Loucy (cell line): ENCODE measurements around the gene TRHDE.

Source experiments
- H2AFZ ChIP-seq: fragments of 200-600 bp; sonication (generic); 2 replicates; pipeline ENCODE4 v1.6.0; 2016; ENCODE audit warnings: antibody characterized with exemption, mild to moderate bottlenecking, low read length, moderate library complexity
- H3F3A ChIP-seq: fragments of 200-600 bp; 2 replicates; pipeline ENCODE4 v1.6.0; 2016; ENCODE audit warnings: antibody characterized with exemption, low read depth, mild to moderate bottlenecking
- H3K27me3 ChIP-seq: fragments of 200-600 bp; sonication (generic); 2 replicates; pipeline ENCODE4 v1.6.1; 2014; ENCODE audit warnings: low read length, mild to moderate bottlenecking; ENCODE audit not compliant: insufficient read depth, poor library complexity, severe bottlenecking
- H3K36me3 ChIP-seq: fragments of 200-600 bp; sonication (generic); 2 replicates; pipeline ENCODE4 v1.6.1; 2016; ENCODE audit warnings: low read length; ENCODE audit not compliant: insufficient read depth
- H3K4me1 ChIP-seq: fragments of 200-600 bp; sonication (generic); 2 replicates; pipeline ENCODE4 v1.5.1; 2014; ENCODE audit warnings: low read length, mild to moderate bottlenecking; ENCODE audit not compliant: insufficient read depth, poor library complexity, severe bottlenecking
- H3K4me2 ChIP-seq: fragments of 200-600 bp; sonication (generic); 2 replicates; pipeline ENCODE4 v1.6.0; 2014; ENCODE audit warnings: antibody characterized with exemption, low read length, low read depth, mild to moderate bottlenecking; ENCODE audit not compliant: poor library complexity, severe bottlenecking
- H3K4me3 ChIP-seq: fragments of 200-600 bp; sonication (generic); 2 replicates; pipeline ENCODE4 v1.5.1; 2014; ENCODE audit warnings: low read length, mild to moderate bottlenecking, mixed read lengths; ENCODE audit not compliant: poor library complexity, severe bottlenecking
- H3K79me2 ChIP-seq: fragments of 200-600 bp; sonication (generic); 2 replicates; pipeline ENCODE4 v1.6.1; 2014; ENCODE audit warnings: low read length; ENCODE audit not compliant: insufficient read depth
- H3K9ac ChIP-seq: fragments of 200-600 bp; sonication (generic); 2 replicates; pipeline ENCODE4 v1.6.0; 2014; ENCODE audit warnings: mild to moderate bottlenecking, low read depth, low read length, moderate library complexity; ENCODE audit not compliant: poor library complexity, severe bottlenecking
- H3K9me2 ChIP-seq: fragments of 200-600 bp; sonication (generic); replicated peaks from 2 replicates; pipeline ENCODE4 v1.6.1; 2016; ENCODE audit warnings: low read depth, low read length, mixed read lengths
- H3K9me3 ChIP-seq: fragments of 200-600 bp; sonication (generic); 2 replicates; pipeline ENCODE4 v1.6.1; 2014; ENCODE audit warnings: mild to moderate bottlenecking, antibody characterized with exemption, low read length, low read depth; ENCODE audit not compliant: insufficient read depth
- H4K20me1 ChIP-seq: fragments of 200-600 bp; sonication (generic); 2 replicates; pipeline ENCODE4 v1.6.0; 2014; ENCODE audit warnings: antibody characterized with exemption, low read length, mild to moderate bottlenecking; ENCODE audit not compliant: insufficient read depth, poor library complexity, severe bottlenecking
- EZH2phosphoT487 ChIP-seq: fragments of 200-600 bp; IDR thresholded peaks from 2 replicates; pipeline ENCODE4 v1.6.1; 2018; ENCODE audit warnings: antibody characterized with exemption, mild to moderate bottlenecking, moderate library complexity, borderline replicate concordance
- TF ChIP-seq, protein P1 (sequence below): fragments of 200-600 bp; sonication (generic); conservative IDR thresholded peaks from 2 replicates; pipeline ENCODE4 v1.5.1; 2014; ENCODE audit warnings: mild to moderate bottlenecking, antibody characterized with exemption, low read length

TRHDE gene

DNA sequence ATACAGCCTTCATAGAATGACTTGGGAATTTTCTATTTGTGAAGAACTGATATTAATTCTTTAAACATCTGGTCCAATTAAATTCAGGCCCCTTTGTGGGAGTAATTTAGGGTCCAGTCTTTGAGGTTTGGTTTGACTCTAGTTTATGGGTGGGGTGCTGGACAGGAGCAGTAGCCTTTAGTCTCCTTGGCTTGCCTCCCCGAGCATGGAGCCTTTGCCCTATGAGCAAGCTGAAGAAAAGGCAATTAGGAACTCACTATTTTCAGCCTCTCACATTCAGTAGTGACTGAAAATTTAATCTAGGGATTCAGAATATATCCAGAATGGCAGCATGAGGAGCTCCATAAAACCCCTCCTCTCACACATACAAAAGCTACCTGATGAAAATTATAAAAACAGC lies 161.1 kb downstream of the TRHDE start:
- Histone ChIP-seq H3K79me2 (no peaks in the 10 kb centered on the region), H3K9me3 (no peaks in the 10 kb centered on the region), H3K9ac (no peak overlapping the region), H3K27me3 (no peaks in the 10 kb centered on the region), H2AFZ (no peak overlapping the region), H3K36me3 (no peaks in the 10 kb centered on the region), H3F3A (no peaks in the 10 kb centered on the region), H3K9me2 (0 out of 2 replicates have a peak, but pooled peaks cover under 1% of the 10 kb centered on the region), H3K4me1 (no peaks in the 10 kb centered on the region), H3K4me3 (no peak overlapping the region), H4K20me1 (no peaks in the 10 kb centered on the region), H3K4me2 (no peak overlapping the region)
- TF ChIP-seq EZH2phosphoT487: no peak
- TF ChIP-seq, protein P1, sequence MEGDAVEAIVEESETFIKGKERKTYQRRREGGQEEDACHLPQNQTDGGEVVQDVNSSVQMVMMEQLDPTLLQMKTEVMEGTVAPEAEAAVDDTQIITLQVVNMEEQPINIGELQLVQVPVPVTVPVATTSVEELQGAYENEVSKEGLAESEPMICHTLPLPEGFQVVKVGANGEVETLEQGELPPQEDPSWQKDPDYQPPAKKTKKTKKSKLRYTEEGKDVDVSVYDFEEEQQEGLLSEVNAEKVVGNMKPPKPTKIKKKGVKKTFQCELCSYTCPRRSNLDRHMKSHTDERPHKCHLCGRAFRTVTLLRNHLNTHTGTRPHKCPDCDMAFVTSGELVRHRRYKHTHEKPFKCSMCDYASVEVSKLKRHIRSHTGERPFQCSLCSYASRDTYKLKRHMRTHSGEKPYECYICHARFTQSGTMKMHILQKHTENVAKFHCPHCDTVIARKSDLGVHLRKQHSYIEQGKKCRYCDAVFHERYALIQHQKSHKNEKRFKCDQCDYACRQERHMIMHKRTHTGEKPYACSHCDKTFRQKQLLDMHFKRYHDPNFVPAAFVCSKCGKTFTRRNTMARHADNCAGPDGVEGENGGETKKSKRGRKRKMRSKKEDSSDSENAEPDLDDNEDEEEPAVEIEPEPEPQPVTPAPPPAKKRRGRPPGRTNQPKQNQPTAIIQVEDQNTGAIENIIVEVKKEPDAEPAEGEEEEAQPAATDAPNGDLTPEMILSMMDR: no peak

DNA sequence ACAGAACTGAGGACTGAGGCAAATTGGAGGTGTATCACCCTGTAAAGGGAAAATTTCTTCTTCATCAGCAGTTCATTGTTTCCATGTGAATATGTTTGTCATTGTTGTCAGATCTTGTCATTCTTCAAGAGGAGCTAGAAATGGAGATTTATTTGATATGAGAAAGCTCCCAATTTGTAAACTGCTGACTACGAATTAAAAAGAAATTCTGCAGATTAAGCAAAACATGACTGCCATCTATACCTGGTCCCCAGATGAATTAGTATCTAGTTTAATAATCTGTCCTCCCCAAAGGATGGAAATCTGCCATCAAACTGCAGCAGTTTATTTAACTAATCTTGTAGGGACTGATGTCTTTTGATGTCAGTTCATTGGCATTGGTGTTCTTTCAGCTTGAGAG lies 162.8 kb downstream of the TRHDE start:
- Histone ChIP-seq H3K9me2 (0 out of 2 replicates have a peak, but pooled peaks cover 3% of the 10 kb centered on the region), H2AFZ (no peak overlapping the region), H3F3A (no peaks in the 10 kb centered on the region), H3K9me3 (no peaks in the 10 kb centered on the region), H3K4me1 (no peaks in the 10 kb centered on the region), H4K20me1 (no peaks in the 10 kb centered on the region), H3K27me3 (no peaks in the 10 kb centered on the region), H3K4me2 (no peak overlapping the region), H3K9ac (no peak overlapping the region), H3K36me3 (no peaks in the 10 kb centered on the region), H3K4me3 (no peak overlapping the region), H3K79me2 (no peaks in the 10 kb centered on the region)
- no peak for TF ChIP-seq EZH2phosphoT487
- TF ChIP-seq, protein P1: no peak

DNA sequence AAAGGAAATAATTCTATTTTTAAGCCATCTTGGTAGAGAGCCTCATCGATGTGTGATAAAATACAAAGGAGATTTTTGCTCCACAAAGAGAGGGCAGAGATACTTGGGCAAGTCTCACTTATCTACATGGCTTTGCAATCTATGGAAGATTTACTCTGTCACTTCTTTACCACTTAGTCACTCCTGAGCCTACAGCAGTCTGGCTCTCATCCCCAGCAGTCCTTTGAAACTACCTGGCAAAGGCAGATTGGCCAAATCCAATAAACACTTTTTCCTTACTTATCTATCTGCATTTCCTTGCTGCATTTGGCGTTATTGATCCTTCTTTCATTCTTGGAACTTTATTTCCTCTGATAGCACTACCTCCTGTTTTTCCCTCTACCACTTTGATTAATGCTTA lies 170.0 kb downstream of the TRHDE start:
- TF ChIP-seq EZH2phosphoT487: no peak
- TF ChIP-seq, protein P1: no peak
- Histone ChIP-seq H3K4me2 (no peak overlapping the region), H2AFZ (no peak overlapping the region), H3K9me2 (0 out of 2 replicates have a peak, but pooled peaks cover 3% of the 10 kb centered on the region), H3K9ac (no peak overlapping the region), H3K27me3 (no peaks in the 10 kb centered on the region), H3K4me3 (no peak overlapping the region), H4K20me1 (no peaks in the 10 kb centered on the region), H3F3A (no peaks in the 10 kb centered on the region), H3K79me2 (no peaks in the 10 kb centered on the region), H3K36me3 (no peaks in the 10 kb centered on the region), H3K4me1 (no peaks in the 10 kb centered on the region), H3K9me3 (no peaks in the 10 kb centered on the region)
